ENCODE measurements around the gene PTX4. TPM values are rescaled to one million over a fixed set of nuclear protein-coding genes. Genes with fewer than 3 reads are reported as not detected.

Gene PTX4
- total RNA-seq, 1 experiment from 2014 or later = not detected

DNA sequence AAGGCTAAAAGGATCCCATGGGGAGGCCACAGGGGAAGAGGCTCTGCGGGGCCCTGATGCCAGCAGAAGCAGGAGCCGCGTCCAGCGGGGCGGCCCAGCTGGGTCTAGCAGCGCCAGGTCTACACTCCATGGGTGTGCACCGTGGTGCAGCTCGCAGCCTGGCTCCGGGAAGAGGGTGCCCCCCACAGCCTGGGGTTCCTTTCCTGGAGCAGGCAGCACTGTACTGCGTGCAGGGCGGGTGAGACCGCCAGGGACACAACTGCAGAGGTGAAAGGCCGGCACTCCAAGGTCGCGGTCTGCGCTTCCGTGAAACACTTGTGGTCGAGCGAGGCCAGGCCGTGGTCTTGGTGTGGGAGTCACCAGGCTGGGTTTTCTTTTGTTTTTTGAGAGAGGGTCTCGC lies 37.9 kb downstream of the PTX4 start:
- H3K4me1 Mint-ChIP-seq (ENCODE audit: low read depth, unreplicated experiment) = no peaks in the 10 kb centered on the region
- peaks cover 47% of the 10 kb centered on the region for H3K36me3 Mint-ChIP-seq (ENCODE audit: insufficient read depth, unreplicated experiment)
- DNase-seq = no peak
- H3K4me3 Mint-ChIP-seq (ENCODE audit: low read depth, unreplicated experiment) = no peak overlapping the region
- TF ChIP-seq, protein P1, sequence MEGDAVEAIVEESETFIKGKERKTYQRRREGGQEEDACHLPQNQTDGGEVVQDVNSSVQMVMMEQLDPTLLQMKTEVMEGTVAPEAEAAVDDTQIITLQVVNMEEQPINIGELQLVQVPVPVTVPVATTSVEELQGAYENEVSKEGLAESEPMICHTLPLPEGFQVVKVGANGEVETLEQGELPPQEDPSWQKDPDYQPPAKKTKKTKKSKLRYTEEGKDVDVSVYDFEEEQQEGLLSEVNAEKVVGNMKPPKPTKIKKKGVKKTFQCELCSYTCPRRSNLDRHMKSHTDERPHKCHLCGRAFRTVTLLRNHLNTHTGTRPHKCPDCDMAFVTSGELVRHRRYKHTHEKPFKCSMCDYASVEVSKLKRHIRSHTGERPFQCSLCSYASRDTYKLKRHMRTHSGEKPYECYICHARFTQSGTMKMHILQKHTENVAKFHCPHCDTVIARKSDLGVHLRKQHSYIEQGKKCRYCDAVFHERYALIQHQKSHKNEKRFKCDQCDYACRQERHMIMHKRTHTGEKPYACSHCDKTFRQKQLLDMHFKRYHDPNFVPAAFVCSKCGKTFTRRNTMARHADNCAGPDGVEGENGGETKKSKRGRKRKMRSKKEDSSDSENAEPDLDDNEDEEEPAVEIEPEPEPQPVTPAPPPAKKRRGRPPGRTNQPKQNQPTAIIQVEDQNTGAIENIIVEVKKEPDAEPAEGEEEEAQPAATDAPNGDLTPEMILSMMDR (IDR thresholded peaks at IDR 0.05; ENCODE audit: unreplicated experiment) = no peak
- CTCF ChIA-PET = no interaction called here
- intact Hi-C loops (cut with micrococcal nuclease; ENCODE audit: unreplicated experiment) = no loop called here
- no TSS peak for BruUV-seq (replicated peaks)
- no peak overlapping the region for H3K27ac Mint-ChIP-seq (ENCODE audit: unreplicated experiment)
- H3K27me3 Mint-ChIP-seq (ENCODE audit: unreplicated experiment) = no peaks in the 10 kb centered on the region
- H3K9me3 Mint-ChIP-seq (ENCODE audit: low read depth, unreplicated experiment) = no peaks in the 10 kb centered on the region

DNA sequence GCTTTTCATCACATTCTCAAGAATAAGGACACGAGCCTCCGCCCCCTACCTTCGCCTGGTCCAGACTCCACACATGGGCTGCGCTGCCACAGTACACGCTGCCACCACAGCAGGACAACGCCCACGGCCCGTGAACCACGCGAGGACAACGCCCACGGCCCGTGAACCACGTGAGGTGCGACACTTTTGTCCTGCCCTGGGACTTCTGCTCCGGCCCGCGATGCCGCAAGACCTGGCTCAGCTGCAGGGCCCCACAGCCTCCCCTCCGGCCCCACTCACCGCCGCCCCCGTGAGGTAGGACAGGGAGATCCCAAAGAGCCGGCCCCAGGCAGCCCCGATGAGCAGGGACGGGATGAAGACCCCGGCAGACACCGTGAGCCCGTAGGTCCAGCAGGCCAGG lies 38.5 kb downstream of the PTX4 start:
- CTCF ChIA-PET = no interaction called here
- no peak for DNase-seq
- H3K27ac Mint-ChIP-seq (ENCODE audit: unreplicated experiment) = no peak overlapping the region
- TF ChIP-seq, protein P1 (IDR thresholded peaks at IDR 0.05; ENCODE audit: unreplicated experiment) = no peak
- BruUV-seq (replicated peaks) = no TSS peak
- no peaks in the 10 kb centered on the region for H3K27me3 Mint-ChIP-seq (ENCODE audit: unreplicated experiment)
- H3K9me3 Mint-ChIP-seq (ENCODE audit: low read depth, unreplicated experiment) = no peaks in the 10 kb centered on the region
- no peaks in the 10 kb centered on the region for H3K4me1 Mint-ChIP-seq (ENCODE audit: low read depth, unreplicated experiment)
- H3K36me3 Mint-ChIP-seq (ENCODE audit: insufficient read depth, unreplicated experiment) = peaks cover 49% of the 10 kb centered on the region
- no peak overlapping the region for H3K4me3 Mint-ChIP-seq (ENCODE audit: low read depth, unreplicated experiment)
- intact Hi-C loops (cut with micrococcal nuclease; ENCODE audit: unreplicated experiment) = no loop called here

DNA sequence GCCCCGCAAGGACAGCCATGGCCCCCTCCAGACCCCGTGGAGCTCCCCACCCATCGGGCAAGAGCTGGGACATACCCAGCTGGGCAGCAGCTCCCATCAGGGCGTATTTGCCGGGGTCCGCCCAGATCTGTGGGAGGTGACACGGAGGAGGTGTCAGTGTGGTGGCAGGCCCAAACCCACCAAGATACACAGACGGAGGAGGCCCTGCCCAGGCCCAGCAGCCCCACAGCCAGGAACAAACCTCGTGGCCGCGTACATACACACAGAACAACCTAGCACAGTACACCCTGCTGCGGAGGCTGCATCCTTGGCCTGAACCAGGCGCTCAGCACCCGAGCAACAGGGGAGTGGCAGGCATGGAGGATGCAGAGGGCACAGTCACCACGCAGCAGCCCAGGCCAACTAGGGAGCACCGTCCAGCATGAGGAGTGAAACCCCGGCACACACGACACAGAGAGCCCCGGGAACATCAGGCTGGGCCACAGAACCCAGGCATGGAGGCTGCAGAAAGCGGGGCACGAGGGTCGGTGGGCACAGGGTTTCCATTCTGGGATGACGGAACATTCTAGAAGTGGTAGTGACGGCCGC lies 39.4 kb downstream of the PTX4 start:
- H3K36me3 Mint-ChIP-seq (ENCODE audit: insufficient read depth, unreplicated experiment) = peaks cover 56% of the 10 kb centered on the region
- no peak for DNase-seq
- CTCF ChIA-PET = no interaction called here
- TF ChIP-seq, protein P1 (IDR thresholded peaks at IDR 0.05; ENCODE audit: unreplicated experiment) = no peak
- intact Hi-C loops (cut with micrococcal nuclease; ENCODE audit: unreplicated experiment) = no loop called here
- no peak overlapping the region for H3K4me3 Mint-ChIP-seq (ENCODE audit: low read depth, unreplicated experiment)
- BruUV-seq (replicated peaks) = no TSS peak
- no peaks in the 10 kb centered on the region for H3K4me1 Mint-ChIP-seq (ENCODE audit: low read depth, unreplicated experiment)
- no peaks in the 10 kb centered on the region for H3K27me3 Mint-ChIP-seq (ENCODE audit: unreplicated experiment)
- H3K9me3 Mint-ChIP-seq (ENCODE audit: low read depth, unreplicated experiment) = no peaks in the 10 kb centered on the region
- no peak overlapping the region for H3K27ac Mint-ChIP-seq (ENCODE audit: unreplicated experiment)

DNA sequence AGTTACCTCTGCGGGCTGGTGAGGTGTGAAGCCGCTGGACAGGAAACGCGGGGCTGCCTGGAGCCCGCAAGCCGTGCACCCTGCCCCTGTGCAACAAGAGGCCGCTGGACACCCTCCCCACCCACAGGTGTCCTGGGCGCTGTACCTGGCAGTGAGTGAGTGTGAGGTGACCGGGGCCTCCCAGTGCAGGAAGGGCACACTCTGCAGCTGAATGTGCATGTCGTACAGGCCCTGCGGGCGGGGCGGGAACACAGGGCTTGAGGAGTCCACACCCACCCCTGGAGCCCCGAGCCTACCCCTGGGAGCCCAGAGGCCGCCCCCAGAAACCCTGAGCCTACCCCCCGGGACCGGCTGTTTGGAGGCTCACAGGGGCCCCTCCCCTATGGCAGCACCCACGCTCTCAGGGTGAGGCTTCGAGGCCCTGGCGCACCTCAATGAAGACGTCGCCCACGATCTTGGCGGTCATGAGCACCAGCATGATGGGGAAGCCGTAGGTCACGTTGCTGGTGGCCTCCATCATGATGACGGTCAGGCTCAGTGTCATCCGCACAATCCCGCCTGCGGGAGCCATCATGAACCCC lies 40.1 kb downstream of the PTX4 start:
- Mint-ChIP-seq H3K4me3 (ENCODE audit: low read depth, unreplicated experiment) (no peak overlapping the region), H3K9me3 (ENCODE audit: low read depth, unreplicated experiment) (no peaks in the 10 kb centered on the region)

More for the DNA sequence above, 40.1 kb downstream of the PTX4 start:
- intact Hi-C loops (cut with micrococcal nuclease; ENCODE audit: unreplicated experiment) = no loop called here
- TF ChIP-seq, protein P1 (IDR thresholded peaks at IDR 0.05; ENCODE audit: unreplicated experiment) = no peak
- CTCF ChIA-PET = interaction anchor here (1.2 to 1.5 kb wide), 2 partner anchors 10 to 28 kb away, joined by 3 to 4 read pairs; partner anchors contain the start of gene UQCC4
- Mint-ChIP-seq H3K27ac (ENCODE audit: unreplicated experiment) (no peak overlapping the region), H3K4me1 (ENCODE audit: low read depth, unreplicated experiment) (no peaks in the 10 kb centered on the region), H3K27me3 (ENCODE audit: unreplicated experiment) (no peaks in the 10 kb centered on the region), H3K36me3 (ENCODE audit: insufficient read depth, unreplicated experiment) (peaks cover 51% of the 10 kb centered on the region)
- no peak for DNase-seq
- no TSS peak for BruUV-seq (replicated peaks)

Data from Calu3 (cell line).